GM23248 (cell line): Measurements from ENCODE around the gene CFL1. TPM values are rescaled to one million over a fixed set of nuclear protein-coding genes. Genes with fewer than 3 reads are reported as not detected.
A peak's percentile ranks its signal among the peaks of the same experiment; 100 is the strongest.

Experiments
- DNase-seq: peaks from one replicate; pipeline ENCODE4 v3.0.0-alpha.2; 2015
- H2AFZ ChIP-seq: fragments of 200-600 bp; sonication (generic); 2 replicates; pipeline ENCODE4 v1.6.1; 2016; ENCODE audit warnings: antibody characterized with exemption
- H3F3A ChIP-seq: fragments of 200-600 bp; sonication (generic); 2 replicates; pipeline ENCODE4 v1.6.1; 2016; ENCODE audit warnings: mild to moderate bottlenecking, antibody characterized with exemption, mixed run types; ENCODE audit not compliant: insufficient read depth
- H3K27ac ChIP-seq: fragments of 200-600 bp; sonication (generic); 2 replicates; pipeline ENCODE4 v1.5.1; 2016; ENCODE audit warnings: mild to moderate bottlenecking
- H3K27me3 ChIP-seq: fragments of 200-600 bp; sonication (generic); replicated peaks from 2 replicates; pipeline ENCODE4 v1.6.1; 2016; ENCODE audit warnings: mild to moderate bottlenecking; ENCODE audit not compliant: insufficient read depth
- H3K36me3 ChIP-seq: fragments of 200-600 bp; sonication (generic); 2 replicates; pipeline ENCODE4 v1.6.1; 2016; ENCODE audit warnings: low read depth, mild to moderate bottlenecking
- H3K4me1 ChIP-seq: fragments of 200-600 bp; sonication (generic); 2 replicates; pipeline ENCODE4 v1.6.1; 2016; ENCODE audit warnings: mild to moderate bottlenecking; ENCODE audit not compliant: insufficient read depth
- H3K4me2 ChIP-seq: fragments of 200-600 bp; sonication (generic); one replicate; pipeline ENCODE4 v1.6.1; 2016; ENCODE audit warnings: mild to moderate bottlenecking; ENCODE audit not compliant: unreplicated experiment
- H3K4me3 ChIP-seq: fragments of 200-600 bp; sonication (generic); 2 replicates; pipeline ENCODE4 v1.5.1; 2016; ENCODE audit warnings: mild to moderate bottlenecking
- H3K79me2 ChIP-seq: fragments of 200-600 bp; sonication (generic); 2 replicates; pipeline ENCODE4 v1.6.1; 2016; ENCODE audit warnings: mild to moderate bottlenecking; ENCODE audit not compliant: insufficient read depth
- H3K9ac ChIP-seq: fragments of 200-600 bp; sonication (generic); 2 replicates; pipeline ENCODE4 v1.6.1; 2016; ENCODE audit warnings: mild to moderate bottlenecking
- H3K9me2 ChIP-seq: fragments of 200-600 bp; sonication (generic); 2 replicates; pipeline ENCODE4 v1.6.1; 2016; ENCODE audit warnings: mixed run types, mild to moderate bottlenecking, moderate library complexity; ENCODE audit not compliant: insufficient read depth
- H3K9me3 ChIP-seq: fragments of 200-600 bp; sonication (generic); one replicate; pipeline ENCODE4 v1.6.1; 2017; ENCODE audit warnings: low read depth
- H4K20me1 ChIP-seq: fragments of 200-600 bp; sonication (generic); 2 replicates; pipeline ENCODE4 v1.6.0; 2016; ENCODE audit not compliant: insufficient read depth
- EZH2 ChIP-seq: fragments of 200-600 bp; sonication (generic); IDR thresholded peaks from 2 replicates; pipeline ENCODE4 v1.6.1; 2018; ENCODE audit warnings: antibody characterized with exemption, mild to moderate bottlenecking; ENCODE audit not compliant: insufficient read depth, poor library complexity, severe bottlenecking
- EZH2phosphoT487 ChIP-seq: fragments of 200-600 bp; sonication (generic); IDR thresholded peaks from 2 replicates; pipeline ENCODE4 v1.6.1; 2018; ENCODE audit warnings: antibody characterized with exemption, moderate library complexity, mild to moderate bottlenecking, low read depth; ENCODE audit not compliant: insufficient read depth
- WGBS, 2 experiments: methylation state at CpG; one replicate each; pipeline ENCODE4 v1.1.6; 2015 to 2017; ENCODE audit warnings: low lambda C conversion rate in 2 of 2, low coverage in 1 of 2; ENCODE audit errors: missing lambda C conversion rate in 2 of 2; 5-methylcytosine and 5-hydroxymethylcytosine counted together
- in situ Hi-C: fragments of 300-500 bp; cut with MboI; formaldehyde crosslinking; loops from 2 replicates; pipeline ENCODE4 v1.15.0; 2020
- polyA plus RNA-seq: library from polyadenylated mRNA; unstranded; fragments of >200 nt; fragmentation: Nextera tagmentation; extraction: Ambion mirVana; gene quantifications from 2 replicates; pipeline ENCODE4 v1.2.1, GENCODE V29; 2016
- total RNA-seq: library from RNA; depleted of rRNA; stranded (reverse); fragments of >200 nt; shearing (Covaris generic); gene quantifications from 2 replicates; pipeline ENCODE4 v1.2.3, GENCODE V29; 2014

The CFL1 gene
- total and polyA plus RNA-seq, 2 experiments from 2014 or later, result 1,312 to 2,650 TPM

DNA sequence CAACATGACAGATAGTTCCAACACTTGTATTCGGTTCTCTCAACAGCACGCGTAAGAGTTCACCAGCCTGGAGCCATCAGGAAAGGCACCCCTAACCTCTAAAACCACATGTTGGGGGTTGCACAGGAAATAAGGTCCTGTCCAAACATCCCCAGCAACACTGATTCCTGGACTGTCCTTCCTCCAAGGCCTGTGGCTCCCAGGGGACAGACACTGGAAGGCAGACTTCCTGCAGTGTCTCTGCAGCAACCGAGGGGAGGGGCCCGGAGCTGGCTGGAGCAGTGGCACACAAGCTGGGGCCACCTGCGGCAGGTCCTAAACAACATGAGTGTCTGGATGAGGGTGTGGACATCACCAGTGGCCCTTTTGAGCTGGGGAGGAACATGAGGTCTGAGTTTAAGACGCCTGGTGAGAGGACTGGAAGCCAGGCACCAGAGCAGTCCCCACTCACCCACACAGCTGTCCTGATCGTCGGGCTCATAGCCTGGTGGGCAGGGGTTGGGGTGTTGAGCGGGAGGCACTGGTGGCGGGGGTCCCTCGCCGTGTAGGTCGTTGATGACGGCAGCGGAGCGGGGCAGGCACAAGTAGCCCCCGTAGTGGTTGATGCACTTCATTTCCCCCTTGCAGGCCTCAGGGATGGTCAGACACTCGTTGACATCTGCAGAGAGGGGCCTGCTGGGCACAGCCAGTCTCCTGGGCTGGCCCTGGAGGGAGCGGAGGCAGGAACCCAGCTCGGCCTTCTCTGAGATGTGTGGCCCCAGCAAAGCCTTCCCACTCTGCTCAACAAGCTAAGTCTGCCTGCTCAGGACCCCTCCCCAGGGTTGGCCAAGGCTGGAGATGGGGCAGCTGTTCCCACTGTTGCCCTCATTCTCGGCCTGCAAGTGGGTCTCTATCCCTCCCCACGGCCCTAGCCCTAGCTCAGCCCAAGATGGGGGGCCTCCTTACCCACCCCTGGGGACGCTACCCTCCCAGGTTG, 13.0 kb upstream of the CFL1 start:
- TF ChIP-seq EZH2, result no peak
- TF ChIP-seq EZH2phosphoT487, result no peak
- H3K4me2 ChIP-seq, result peak overlapping the region; percentile 89
- peaks cover 46% of the 10 kb centered on the region for H3K79me2 ChIP-seq
- peaks cover 16% of the 10 kb centered on the region for H3K4me1 ChIP-seq
- in situ Hi-C loops, result no loop called here
- H2AFZ ChIP-seq, result no peak overlapping the region
- WGBS, 2 experiments, result 76% methylated on average over 23 of the region's 24 CpGs
- H3K9me2 ChIP-seq, result no peaks in the 10 kb centered on the region
- H3K27ac ChIP-seq, result peak overlapping the region; percentile 74
- peak overlapping the region; percentile 93 for H3K9ac ChIP-seq
- no peak for DNase-seq
- peaks cover 43% of the 10 kb centered on the region for H3F3A ChIP-seq
- H3K36me3 ChIP-seq, result peaks cover 25% of the 10 kb centered on the region; the same call in 1 of the 2 replicates
- no peaks in the 10 kb centered on the region for H3K27me3 ChIP-seq
- H4K20me1 ChIP-seq, result no peaks in the 10 kb centered on the region
- H3K9me3 ChIP-seq, result no peaks in the 10 kb centered on the region
- H3K4me3 ChIP-seq, result peak overlapping the region; percentile 85

GRCh38 chr11:65870307-65870658, 12.3 kb upstream of the CFL1 start:
- 87 to 92% methylated on average over 11 of the region's 11 CpGs for WGBS, 2 experiments

GRCh38 chr11:65869643-65870306, 11.8 kb upstream of the CFL1 start:
- TF ChIP-seq EZH2phosphoT487, result no peak
- TF ChIP-seq EZH2, result no peak
- Histone ChIP-seq H4K20me1 (no peaks in the 10 kb centered on the region), H3K4me3 (no peak overlapping the region), H3K4me1 (peaks cover 16% of the 10 kb centered on the region), H3F3A (peaks cover 48% of the 10 kb centered on the region), H2AFZ (no peak overlapping the region), H3K9ac (no peak overlapping the region; the same call in 1 of the 2 replicates), H3K36me3 (peaks cover 25% of the 10 kb centered on the region; the same call in 1 of the 2 replicates), H3K9me3 (no peaks in the 10 kb centered on the region), H3K79me2 (peaks cover 46% of the 10 kb centered on the region), H3K27me3 (no peaks in the 10 kb centered on the region), H3K4me2 (no peak overlapping the region), H3K9me2 (no peaks in the 10 kb centered on the region), H3K27ac (no peak overlapping the region)
- in situ Hi-C loops, result no loop called here
- DNase-seq, result no peak
- WGBS, 2 experiments, result 85 to 86% methylated on average over 24 of the region's 24 CpGs

More at GRCh38 chr11:65870307-65870658, 12.3 kb upstream of the CFL1 start:
- Histone ChIP-seq H3F3A (peaks cover 48% of the 10 kb centered on the region), H3K27ac (no peak overlapping the region), H2AFZ (no peak overlapping the region), H3K9me3 (no peaks in the 10 kb centered on the region), H3K36me3 (peaks cover 25% of the 10 kb centered on the region; the same call in 1 of the 2 replicates), H3K9ac (peak overlapping the region; percentile 93), H4K20me1 (no peaks in the 10 kb centered on the region), H3K9me2 (no peaks in the 10 kb centered on the region), H3K4me2 (no peak overlapping the region), H3K27me3 (no peaks in the 10 kb centered on the region), H3K4me3 (peak overlapping the region; percentile 85; the same call in 1 of the 2 replicates), H3K4me1 (peaks cover 16% of the 10 kb centered on the region), H3K79me2 (peaks cover 46% of the 10 kb centered on the region)
- in situ Hi-C loops, result no loop called here
- no peak for DNase-seq
- no peak for TF ChIP-seq EZH2
- no peak for TF ChIP-seq EZH2phosphoT487

- Histone ChIP-seq H3K27ac (no peak overlapping the region; the same call in 1 of the 2 replicates), H3K9me2 (no peaks in the 10 kb centered on the region), H3F3A (peaks cover 54% of the 10 kb centered on the region), H3K79me2 (peaks cover 48% of the 10 kb centered on the region), H2AFZ (no peak overlapping the region), H3K4me2 (no peak overlapping the region), H3K9ac (no peak overlapping the region), H3K4me1 (peaks cover 16% of the 10 kb centered on the region), H3K36me3 (peaks cover 27% of the 10 kb centered on the region; the same call in 1 of the 2 replicates), H3K4me3 (no peak overlapping the region), H3K27me3 (no peaks in the 10 kb centered on the region), H3K9me3 (no peaks in the 10 kb centered on the region), H4K20me1 (no peaks in the 10 kb centered on the region)
- DNase-seq, result no peak
- in situ Hi-C loops, result no loop called here
- 98 to 100% methylated on average over 3 of the region's 3 CpGs for WGBS, 2 experiments
- TF ChIP-seq EZH2phosphoT487, result no peak
- no peak for TF ChIP-seq EZH2
Measured at GRCh38 chr11:65868907-65869306, 10.9 kb upstream of the CFL1 start.
